GM04504 (cell line): ENCODE results near the gene MYO1B.

Source experiments
- DNase-seq: peaks from one replicate; pipeline ENCODE4 v3.0.0-alpha.2; 2012; ENCODE audit warnings: low read depth

MYO1B gene

DNA sequence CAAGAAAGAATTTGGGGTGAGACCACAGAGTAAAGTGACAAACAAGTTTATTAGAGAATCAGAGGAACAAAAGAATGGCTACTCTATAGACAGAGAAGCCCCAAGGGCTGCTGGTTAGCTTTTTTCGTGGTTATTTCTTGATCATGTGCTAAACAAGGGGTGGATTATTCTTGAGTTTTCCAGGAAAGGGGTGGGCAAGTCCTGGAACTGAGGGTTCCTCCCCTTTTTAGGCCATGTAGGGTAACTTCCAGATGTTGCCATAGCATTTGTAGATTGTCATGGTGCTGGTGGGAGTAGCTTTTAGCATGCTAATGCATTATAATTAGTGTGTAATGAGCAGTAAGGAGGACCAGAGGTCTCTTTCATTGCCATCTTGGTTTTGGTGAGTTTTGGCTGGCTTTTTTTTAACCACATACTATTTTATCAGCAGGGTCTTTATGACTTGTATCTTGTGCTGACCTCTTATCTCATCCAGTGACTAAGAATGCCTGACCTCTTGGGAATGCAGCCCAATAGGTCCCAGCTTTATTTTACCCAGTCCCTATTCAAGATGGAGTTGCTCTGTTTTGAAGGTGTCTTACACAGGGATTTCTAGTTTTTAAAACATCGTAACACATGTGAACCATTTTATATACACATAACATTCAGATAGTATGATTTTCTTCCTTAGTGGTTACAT, 77.8 kb downstream of the MYO1B start:
- no peak for DNase-seq

DNA sequence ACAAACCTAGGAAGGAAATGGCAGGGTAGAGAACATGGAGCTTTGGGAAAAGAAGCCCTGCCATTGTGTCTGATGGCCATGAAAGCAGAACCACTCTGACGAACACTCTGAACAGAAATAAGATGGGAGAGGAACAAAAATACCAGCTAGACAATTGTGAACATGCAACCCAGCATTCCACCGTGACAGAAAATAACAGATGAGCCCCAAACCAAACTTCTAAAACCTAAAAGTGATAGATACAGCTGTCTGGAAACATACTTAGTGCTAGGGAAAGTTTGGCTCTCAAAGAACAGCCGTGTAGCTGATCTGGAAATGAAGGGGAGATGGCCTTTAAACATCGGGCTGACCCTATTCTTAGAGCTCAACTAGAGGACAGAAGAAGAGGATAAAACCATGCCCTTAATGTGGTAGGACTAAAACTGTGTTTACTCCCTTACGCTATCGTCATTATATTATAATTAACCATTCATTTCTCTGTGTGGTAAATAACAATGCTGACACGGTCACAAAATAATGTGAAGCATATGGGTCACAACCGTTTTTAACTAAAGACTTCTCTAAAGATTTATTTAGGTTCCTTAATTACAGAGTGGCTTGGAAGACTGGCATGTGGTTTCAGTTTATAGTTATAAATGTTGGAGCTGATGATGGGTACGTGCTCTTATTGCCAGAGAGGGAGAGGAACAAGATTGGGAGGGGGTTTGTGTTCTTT, 80.6 kb downstream of the MYO1B start:
- DNase-seq = no peak

DNA sequence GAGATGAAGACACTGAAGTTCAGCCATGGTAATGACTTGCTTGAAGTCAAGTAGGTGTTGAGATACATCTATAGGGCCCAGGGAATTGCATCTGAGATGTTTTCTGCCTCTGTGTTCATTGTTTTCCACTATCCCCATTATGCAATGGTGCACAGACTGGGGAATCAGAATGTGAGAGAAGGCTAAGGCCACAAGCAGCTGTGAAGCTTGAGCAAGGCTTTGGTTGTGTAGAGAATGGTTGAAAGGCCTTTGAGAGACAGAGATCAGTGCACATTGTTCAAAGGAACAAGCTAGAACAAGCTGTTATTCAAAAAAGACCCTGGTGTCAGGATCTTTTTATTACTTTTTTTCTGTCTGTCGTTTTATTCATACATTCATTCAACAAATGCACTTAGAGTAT, 82.3 kb downstream of the MYO1B start:
- no peak for DNase-seq

DNA sequence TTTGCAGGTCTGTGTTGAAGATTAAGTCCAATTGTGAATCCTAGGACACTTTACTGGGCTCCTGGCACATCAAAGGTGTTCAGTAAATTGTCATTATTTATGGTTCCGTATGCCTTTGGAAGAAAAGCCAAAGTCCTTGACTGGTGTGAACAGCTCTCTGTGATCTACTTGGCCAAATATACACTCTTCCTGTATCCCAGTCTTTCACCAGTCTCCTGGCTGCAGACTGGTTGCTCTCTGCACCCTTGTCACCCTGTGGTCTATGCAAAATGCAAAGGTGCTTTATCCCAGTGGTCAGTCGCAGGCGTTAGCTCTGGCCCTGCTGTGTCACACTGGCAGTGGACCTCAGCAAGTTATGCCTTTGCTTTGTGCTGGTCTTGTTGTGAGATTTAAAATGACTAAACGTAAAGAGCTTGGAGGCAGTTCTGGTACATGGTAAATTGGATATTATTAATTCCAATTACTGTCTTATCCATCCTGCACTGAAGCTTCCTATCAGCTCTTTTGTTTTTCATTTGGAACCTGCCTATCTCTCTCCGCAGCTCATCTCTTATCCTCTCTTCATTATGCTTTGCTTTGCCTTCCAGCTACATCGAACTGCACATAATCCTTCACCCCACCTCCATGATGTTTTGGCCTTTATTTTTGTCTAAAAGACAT, 83.1 kb downstream of the MYO1B start:
- no peak for DNase-seq

DNA sequence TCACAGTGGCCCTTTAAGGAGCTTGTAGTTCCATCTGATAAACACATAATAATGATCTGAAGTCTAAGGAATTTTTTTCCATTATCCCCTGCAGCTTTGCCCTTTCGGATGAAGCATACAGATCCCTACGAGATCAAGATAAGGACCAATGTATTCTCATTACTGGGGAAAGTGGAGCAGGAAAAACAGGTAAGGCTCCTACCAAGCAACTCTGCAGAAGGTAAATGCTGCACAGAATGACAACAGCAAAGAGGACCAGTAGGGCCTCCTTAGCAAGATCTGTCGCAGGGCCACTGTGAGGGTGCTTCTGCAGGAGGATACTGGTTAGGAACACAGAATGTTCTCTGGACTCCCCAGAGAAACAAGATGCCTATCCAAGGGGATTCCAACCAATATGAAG, 84.6 kb downstream of the MYO1B start:
- DNase-seq = no peak

DNA sequence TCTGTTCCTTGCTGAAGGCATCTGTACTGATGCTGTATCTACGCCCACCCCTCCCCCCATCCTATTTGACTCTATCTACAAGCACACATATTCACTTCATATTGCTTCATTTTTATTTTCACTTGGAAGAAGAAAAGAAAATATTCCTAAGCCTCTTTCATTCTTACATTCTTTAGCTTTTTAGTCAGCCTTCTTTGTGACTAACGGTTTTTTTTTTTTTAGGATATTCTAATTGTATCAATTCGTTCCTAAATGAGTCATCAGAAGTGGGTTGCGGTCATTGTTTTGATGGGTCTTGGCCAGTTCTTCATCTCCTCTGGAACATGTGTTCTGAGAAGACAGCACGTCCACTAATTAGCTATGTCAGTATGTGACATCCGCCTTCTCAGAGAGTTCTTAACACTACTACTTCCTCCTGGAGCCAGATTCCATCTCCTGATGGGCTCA, 88.7 kb downstream of the MYO1B start:
- DNase-seq = peak; percentile 98

DNA sequence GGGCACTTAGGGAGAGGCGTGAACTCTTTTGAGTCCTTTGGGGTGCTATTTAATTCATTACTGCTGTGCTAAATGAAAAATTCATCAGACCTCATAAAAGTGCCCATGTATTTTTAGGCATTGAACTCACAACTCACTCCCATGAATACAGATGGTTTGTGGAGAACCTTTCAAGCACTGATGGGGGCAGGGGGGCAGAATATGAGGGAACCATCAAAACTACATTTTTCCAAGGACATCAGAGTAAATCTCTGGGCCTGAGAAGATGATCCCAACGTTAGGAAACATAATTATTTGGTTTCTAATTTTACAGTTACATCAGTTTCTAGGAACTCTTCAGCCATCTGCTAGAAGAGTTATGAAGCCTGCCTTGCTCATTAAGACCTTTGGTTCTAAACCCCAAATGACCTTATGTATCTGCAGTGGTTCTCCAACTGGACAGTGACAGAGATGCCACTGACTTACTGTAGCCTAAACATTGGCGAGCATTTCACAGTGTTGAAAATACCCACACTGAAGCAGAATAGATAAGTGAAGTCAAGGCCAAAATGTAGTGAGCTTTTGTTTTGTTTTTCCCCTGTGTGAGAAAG, 90.8 kb downstream of the MYO1B start:
- no peak for DNase-seq

DNA sequence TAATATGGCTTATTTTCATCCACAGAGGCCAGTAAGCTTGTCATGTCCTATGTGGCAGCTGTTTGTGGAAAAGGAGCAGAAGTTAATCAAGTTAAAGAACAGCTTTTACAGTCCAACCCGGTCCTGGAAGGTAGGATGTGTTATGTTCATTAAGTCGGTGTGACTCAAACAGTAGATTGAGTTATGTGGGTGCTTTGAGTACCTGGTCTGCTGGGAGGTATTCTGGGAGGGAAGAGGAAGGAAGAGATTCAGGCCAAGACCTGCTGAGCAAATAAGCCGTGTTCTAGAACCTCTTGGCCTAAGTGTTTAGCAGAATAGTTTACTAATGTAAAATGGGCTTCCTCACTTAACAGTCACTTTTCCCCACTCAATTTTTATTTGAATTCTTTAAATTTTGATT, 96.2 kb downstream of the MYO1B start:
- no peak for DNase-seq

DNA sequence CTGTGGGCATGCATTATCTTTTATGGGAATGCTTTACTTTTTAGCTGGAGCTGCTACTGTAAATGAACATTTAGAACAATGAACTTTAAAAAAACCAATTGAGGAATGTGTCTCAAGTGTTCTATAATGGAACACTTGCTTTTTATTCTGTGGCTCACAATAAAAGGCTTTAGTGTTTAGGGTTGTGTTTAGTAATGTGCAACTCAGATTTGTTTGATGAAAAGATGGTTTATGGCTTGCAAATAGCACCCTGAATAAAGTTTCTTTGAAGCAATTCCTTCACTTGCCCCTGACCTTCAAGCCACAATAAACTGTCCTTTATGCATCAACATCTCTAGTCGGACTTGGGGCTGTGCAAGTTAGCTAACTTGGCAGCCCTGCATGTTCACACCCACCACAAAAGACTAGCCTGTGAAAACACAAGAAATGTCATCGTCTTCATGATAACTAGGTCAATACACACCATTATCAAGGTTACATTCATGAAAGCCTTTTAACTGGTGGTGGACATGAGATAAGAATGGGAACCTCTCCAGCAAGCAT, 98.7 kb downstream of the MYO1B start:
- no peak for DNase-seq

DNA sequence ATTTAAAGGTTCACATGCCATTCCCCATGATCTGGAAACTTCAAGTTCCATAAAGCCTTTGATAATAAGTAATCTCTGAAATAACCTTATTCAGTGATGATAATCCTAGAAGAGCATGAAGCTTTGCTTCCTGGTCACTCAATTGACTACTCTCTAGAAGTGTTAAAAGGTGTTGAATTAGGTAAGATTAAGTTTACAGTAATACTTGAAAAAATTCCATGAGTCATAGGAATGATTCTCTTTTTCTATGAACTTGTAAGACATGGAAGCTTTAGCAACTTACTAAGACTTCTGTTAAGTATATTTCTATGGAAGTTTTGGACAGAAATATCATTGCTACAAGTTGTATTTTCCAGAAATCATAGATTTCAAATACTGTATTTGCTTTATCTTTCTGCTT, 100.6 kb downstream of the MYO1B start:
- no peak for DNase-seq

DNA sequence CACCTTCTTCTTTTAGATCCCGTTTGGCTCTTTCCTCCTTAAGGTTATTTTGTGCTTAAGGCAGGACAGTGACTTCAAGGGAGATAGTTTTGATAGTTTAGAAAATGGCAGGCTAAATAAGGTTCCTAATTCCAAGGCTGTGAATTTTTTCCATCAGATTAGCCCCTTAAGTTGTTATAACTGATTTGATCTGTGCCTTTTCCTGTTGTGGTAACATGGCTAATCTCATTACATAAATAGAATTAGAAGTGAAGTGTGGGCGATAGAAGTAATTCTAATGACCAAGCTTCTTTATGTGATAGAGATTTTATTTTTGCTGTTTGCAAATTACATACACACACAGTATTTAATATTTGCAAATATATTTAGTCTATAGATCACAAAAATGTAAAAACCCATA, 102.0 kb downstream of the MYO1B start:
- no peak for DNase-seq

DNA sequence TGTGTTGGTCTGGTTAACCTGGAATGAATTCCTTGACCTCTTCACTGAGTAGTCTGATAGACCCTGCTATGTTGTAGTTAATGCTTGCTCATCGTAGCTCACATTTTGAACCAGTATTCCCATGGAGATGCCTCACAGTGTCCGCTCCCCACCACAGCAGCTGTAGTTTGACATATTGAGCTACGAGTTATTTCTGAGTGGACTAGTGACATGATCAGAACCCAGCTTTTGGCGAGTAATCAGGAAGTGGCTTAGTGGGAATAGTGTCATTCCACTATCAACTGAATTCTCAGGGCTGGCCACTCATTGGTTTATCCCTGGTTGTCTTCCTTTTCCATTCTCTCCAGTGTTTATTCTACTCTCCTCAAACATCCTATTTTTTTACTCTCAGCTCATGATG, 102.7 kb downstream of the MYO1B start:
- DNase-seq = no peak

DNA sequence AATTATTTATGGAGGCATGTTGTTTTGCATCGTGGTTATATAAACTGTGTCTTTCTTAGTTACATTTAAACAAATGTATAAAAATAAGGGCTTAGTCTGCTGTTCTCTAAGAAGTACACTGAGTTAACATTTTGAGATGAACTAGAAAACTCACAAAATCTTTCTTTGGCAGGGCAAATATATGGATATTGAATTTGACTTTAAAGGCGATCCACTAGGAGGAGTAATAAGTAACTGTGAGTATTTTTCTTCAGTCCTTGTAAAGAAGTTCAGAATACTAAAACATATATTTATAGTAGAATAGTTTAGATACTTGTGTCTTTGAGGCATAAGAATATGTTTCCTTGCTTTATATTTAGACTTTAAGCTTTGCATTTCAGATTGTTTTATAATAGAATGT, 104.8 kb downstream of the MYO1B start:
- DNase-seq = no peak

DNA sequence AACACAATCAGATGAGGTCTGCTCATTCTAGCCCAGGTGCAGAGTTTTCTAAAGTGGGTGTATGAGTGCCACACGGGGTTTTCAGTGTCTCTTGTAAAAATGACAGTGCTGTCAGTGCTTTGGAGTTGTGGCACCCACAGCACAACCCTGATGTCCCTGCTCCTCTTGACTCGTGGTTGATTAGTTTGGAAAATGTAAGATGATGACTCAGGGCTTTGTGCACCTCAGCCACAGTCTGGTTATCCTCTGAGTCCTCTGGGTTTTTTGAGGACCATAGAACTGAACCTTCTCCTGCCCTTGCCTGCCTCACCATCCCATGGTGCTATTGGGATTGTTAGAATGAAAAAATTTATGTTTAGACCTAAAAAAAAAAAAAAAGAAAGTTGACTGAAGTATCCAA, 105.6 kb downstream of the MYO1B start:
- DNase-seq = no peak

DNA sequence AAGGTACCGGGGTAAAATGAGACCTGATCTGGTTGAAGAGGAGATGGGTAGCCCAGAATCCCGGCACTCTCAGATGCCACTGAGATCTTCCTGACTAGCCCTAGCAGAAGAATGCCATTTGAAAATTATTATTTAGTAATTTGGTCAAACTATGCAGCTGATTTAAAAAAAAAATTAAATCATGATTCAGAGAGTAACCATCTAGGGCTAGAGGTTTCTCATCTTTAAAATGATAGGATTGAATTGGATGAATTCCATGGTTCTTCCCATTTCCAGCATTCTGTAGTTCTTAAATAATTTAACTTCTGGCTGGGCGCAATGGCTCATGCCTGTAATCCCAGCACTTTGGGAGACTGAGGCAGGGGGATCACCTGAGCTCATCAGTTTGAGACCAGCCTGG, 106.1 kb downstream of the MYO1B start:
- DNase-seq = no peak

DNA sequence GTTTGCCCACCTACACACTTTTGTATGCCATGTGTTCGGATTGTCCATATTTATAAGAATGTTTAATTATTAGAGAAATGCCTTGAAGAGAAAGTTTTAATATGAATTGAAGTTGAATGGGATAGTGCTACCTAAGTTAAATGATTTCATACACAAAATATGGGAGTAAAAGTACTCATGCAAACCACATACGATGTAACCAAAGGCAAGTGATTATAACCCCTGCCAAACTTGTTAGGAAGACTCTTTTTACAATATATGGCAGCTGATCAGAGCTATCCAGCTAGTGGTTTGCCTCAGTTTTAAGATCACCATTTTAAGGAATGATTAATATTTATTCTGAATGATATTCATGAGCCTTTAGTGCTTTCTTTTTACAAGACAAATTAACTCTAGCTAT, 106.7 kb downstream of the MYO1B start:
- DNase-seq = no peak

DNA sequence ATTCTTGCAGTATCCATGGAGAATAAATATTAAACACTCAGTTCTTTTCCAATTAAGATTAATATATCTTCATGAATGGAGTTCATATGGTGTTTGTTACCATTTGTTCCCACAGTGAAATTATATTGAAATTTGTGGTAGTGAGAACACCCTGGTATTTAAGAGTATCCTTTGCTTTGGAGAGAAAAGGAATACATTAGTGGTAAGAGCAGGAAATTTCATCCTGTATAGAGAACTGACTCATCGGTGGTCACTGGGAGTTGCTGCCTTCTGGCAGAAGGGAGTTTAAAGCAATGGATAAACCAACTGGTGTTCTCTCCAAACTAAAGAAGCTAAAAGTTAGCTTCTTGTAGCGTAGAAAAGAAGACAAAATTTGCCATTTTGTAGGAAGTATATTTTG, 107.3 kb downstream of the MYO1B start:
- DNase-seq = peak; percentile 60

DNA sequence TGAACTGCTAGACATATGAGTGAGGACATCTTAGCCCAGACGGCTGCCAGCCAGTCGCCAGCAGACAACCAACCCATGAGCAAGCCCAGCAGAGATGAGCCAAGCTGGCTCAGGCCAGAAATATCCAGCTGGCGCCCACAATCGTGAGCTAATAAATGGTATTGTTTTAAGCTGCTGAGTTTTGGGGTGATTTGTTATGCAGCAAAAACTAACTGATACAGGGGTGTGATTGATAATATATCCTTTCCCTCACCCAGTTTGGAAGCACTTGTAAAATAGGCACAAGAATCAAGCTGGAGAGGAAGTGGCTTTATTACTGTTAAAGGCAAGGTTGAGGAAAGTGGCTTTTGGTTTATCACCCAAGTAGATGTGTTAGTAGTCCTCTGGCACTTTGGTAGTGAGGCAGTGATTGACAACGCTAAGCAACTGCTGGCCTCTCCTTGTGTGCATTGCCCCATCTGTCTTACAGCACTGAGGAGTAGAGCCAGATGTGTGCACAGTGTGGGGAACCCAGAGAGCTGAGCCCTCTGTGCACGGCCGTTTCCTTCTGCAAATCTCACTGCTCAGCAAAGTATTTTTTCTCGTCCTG, 110.1 kb downstream of the MYO1B start:
- DNase-seq = no peak

DNA sequence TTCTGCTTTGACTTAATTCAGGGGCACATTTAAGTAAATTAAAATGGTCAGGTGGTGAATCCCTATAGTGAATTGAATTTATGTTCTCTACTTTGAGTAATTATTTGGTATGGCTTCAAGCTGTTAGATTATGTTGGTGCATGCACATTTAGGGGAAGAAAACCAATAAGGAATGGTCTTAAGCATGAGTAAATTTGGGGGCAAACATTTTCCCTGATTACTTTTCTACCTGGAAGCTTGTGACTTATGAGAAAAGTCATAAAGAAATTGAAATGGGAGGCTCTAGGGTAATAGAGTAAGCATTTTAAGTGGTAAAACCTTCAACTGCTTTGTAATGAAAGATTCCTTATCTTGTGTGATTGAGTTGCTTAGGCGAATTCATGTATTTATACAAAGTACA, 112.5 kb downstream of the MYO1B start:
- no peak for DNase-seq

DNA sequence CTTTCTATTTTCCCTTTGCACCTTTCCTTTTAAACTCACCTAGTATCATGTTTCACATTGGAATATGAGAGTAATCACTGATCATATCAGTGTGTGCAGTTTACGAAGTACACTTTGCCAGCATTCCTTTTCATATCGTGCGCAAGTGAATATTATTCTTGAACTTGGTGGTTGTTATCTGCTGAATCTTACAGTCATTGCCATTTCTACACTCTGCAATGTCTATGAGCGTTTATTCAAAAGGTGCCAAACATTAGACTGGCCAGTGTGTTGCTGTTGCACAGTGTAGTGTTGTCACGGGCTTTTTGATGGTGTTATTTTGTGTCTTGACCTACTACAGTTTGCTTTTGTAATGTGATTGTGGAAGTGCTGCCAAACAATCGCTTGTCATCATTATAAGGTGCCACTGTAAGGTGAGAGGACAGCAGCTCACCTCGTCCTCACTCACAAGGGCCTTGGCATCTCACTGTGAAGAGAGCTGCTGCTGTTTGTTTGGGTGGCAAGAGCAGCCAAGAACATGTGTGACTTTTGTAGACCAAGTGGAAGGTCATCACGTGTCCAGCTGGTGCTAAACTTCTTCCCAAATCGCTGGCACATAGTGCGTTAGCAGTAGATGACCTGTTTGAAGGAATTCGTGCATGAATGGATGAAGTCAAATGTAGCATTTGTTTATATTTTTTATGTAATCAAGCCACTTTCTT, 113.3 kb downstream of the MYO1B start:
- DNase-seq = no peak

DNA sequence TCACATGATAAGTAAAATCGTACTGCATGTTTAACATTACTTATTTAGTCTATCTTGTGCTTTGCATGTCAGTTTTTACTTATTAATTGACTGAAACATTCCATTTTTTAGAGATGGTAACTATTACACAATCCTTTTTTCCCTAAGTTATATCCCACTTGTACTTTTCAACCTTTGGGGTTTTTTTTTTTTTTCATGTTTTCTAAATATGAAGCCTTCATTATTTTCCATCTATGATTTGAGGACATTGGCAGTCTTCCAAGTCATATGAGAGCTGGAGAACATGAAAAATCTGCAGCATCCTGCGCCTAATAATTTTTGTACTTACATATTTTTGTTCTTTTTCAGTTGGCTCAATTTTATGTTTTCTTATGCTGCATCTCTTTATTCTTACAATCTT, 113.9 kb downstream of the MYO1B start:
- DNase-seq = no peak

DNA sequence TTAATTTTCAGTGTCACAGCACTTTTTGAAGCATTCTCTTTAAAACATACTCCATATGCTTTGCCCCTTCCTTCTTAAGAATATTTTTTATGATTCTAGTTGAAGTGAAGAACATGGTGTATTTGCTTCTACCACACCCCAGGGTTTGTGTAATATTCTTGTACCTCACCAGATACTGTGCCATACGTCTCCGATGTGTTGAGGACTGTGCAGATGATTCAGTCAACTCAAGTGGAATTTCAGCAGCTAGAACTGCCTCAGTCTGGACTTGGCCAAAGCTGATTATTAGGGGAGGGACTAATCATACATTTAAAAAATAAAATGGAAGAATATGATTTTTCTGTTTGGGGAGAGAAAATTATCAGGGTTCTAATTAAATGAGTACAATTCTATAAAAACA, 115.7 kb downstream of the MYO1B start:
- DNase-seq = no peak
